Measurements from ENCODE around the gene JMJD6.

The JMJD6 gene

DNA sequence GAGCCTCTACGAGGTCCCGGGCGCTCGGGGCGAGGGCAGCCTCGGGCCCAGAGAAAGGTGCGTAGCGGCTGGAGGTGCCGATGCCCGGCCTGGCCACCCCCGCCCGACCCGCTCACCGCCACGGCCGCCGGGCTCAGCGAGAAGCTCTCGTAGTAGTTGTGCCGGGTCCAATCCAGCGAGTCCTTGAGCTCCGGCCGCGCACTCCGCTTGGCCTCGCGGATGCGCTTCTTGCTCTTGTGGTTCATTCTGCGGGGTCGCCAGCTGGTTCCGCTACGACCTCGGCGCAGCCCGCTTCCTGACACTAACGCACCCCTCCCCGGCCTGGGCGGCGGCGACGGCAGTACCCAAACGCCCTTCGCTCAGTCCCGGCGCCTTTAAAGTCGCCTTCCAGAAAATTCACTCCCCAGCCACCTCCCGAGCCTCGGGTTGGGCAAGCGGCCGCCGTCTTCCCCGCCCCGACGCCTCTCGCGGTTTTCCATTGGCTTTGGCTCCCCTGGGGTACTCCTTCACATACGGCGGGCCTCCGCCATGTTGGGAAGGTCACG, at the start of gene JMJD6:
JMJD6 (minus strand) TSS at position 376 of the 545 bp plus-strand sequence; CDS start at position 245, 131 bp downstream.
- Histone ChIP-seq H3K9ac (ENCODE audit: low read depth, low read length) (peak within 1 kb of the TSS; percentile 81), H3K27me3 (ENCODE audit: control insufficient read depth, insufficient read depth, low read length) (no peaks in the 10 kb centered on the region), H3K36me3 (ENCODE audit: control insufficient read depth, insufficient read depth, low read length) (peaks cover 18% of the 10 kb centered on the region), H3K4me3 (ENCODE audit: low read depth, low read length) (peak within 1 kb of the TSS; percentile 89), H3K9me3 (ENCODE audit: control insufficient read depth, insufficient read depth, low read length) (no peaks in the 10 kb centered on the region), H3K4me1 (ENCODE audit: control insufficient read depth, insufficient read depth, low read length) (peaks cover 4% of the 10 kb centered on the region)

GRCh38 chr17:76775021-76775600, 48.7 kb upstream of the JMJD6 start:
- H3K36me3 ChIP-seq (ENCODE audit: control insufficient read depth, insufficient read depth, low read length), result peaks cover 8% of the 10 kb centered on the region

GRCh38 chr17:76772842-76773525, 46.6 kb upstream of the JMJD6 start:
- Histone ChIP-seq H3K9ac (ENCODE audit: low read depth, low read length) (no peak overlapping the region), H3K9me3 (ENCODE audit: control insufficient read depth, insufficient read depth, low read length) (no peaks in the 10 kb centered on the region), H3K4me3 (ENCODE audit: low read depth, low read length) (no peak overlapping the region)

More at GRCh38 chr17:76775021-76775600, 48.7 kb upstream of the JMJD6 start:
- Histone ChIP-seq H3K4me1 (ENCODE audit: control insufficient read depth, insufficient read depth, low read length) (no peaks in the 10 kb centered on the region), H3K9me3 (ENCODE audit: control insufficient read depth, insufficient read depth, low read length) (no peaks in the 10 kb centered on the region), H3K9ac (ENCODE audit: low read depth, low read length) (no peak overlapping the region), H3K4me3 (ENCODE audit: low read depth, low read length) (no peak overlapping the region), H3K27me3 (ENCODE audit: control insufficient read depth, insufficient read depth, low read length) (no peaks in the 10 kb centered on the region)

DNA sequence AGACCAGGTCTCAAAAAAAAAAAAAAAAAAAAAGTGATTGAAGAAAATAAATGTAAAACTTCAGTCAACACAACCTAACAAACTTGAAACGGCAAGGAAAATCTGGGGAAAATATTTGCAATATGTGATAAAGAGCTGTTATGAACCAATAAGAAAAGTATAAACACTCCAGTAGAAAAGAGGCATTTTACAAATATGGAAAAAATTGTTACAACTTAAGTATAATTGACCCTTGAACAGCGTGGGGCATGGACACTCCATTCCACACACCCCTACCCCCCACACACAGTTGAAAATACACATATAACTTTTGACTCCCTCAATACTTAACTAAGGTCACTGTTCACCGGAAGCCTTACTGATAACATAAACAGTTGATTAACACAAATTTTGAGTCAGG, 32.2 kb upstream of the JMJD6 start:
- no peak overlapping the region for H3K4me3 ChIP-seq (ENCODE audit: low read depth, low read length)
- H3K36me3 ChIP-seq (ENCODE audit: control insufficient read depth, insufficient read depth, low read length), result no peaks in the 10 kb centered on the region
- no peak overlapping the region for H3K9ac ChIP-seq (ENCODE audit: low read depth, low read length)
- H3K27me3 ChIP-seq (ENCODE audit: control insufficient read depth, insufficient read depth, low read length), result no peaks in the 10 kb centered on the region
- H3K4me1 ChIP-seq (ENCODE audit: control insufficient read depth, insufficient read depth, low read length), result no peaks in the 10 kb centered on the region
- H3K9me3 ChIP-seq (ENCODE audit: control insufficient read depth, insufficient read depth, low read length), result no peaks in the 10 kb centered on the region

More at GRCh38 chr17:76772842-76773525, 46.6 kb upstream of the JMJD6 start:
- Histone ChIP-seq H3K27me3 (ENCODE audit: control insufficient read depth, insufficient read depth, low read length) (no peaks in the 10 kb centered on the region), H3K36me3 (ENCODE audit: control insufficient read depth, insufficient read depth, low read length) (peaks cover 8% of the 10 kb centered on the region), H3K4me1 (ENCODE audit: control insufficient read depth, insufficient read depth, low read length) (no peaks in the 10 kb centered on the region)

DNA sequence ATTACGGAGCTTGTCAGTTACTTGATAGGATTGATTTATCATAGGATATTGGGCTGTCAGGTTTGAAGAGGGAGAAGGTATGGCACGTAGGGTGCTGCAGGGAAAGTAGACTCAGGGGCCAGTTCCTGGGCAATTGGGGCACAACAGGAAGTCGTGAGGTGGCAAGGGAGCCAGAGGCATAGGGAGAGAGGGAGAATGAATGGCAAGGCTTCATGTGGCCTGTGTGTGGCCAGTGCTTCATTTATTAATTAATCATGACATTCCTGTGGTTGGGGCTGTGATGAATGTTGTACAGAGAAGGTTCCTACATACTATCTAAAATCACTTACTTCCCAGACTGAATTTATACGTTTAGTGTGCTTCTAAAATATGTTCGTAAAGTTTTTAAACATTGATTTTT, 30.9 kb upstream of the JMJD6 start:
- Histone ChIP-seq H3K4me1 (ENCODE audit: control insufficient read depth, insufficient read depth, low read length) (no peaks in the 10 kb centered on the region), H3K4me3 (ENCODE audit: low read depth, low read length) (no peak overlapping the region), H3K9ac (ENCODE audit: low read depth, low read length) (no peak overlapping the region), H3K9me3 (ENCODE audit: control insufficient read depth, insufficient read depth, low read length) (no peaks in the 10 kb centered on the region), H3K27me3 (ENCODE audit: control insufficient read depth, insufficient read depth, low read length) (no peaks in the 10 kb centered on the region), H3K36me3 (ENCODE audit: control insufficient read depth, insufficient read depth, low read length) (no peaks in the 10 kb centered on the region)

- no peaks in the 10 kb centered on the region for H3K36me3 ChIP-seq (ENCODE audit: control insufficient read depth, insufficient read depth, low read length)
- H3K4me3 ChIP-seq (ENCODE audit: low read depth, low read length), result no peak overlapping the region
- no peak overlapping the region for H3K9ac ChIP-seq (ENCODE audit: low read depth, low read length)
- H3K4me1 ChIP-seq (ENCODE audit: control insufficient read depth, insufficient read depth, low read length), result no peaks in the 10 kb centered on the region
- H3K9me3 ChIP-seq (ENCODE audit: control insufficient read depth, insufficient read depth, low read length), result no peaks in the 10 kb centered on the region
- no peaks in the 10 kb centered on the region for H3K27me3 ChIP-seq (ENCODE audit: control insufficient read depth, insufficient read depth, low read length)
Observed at GRCh38 chr17:76755285-76755684, 28.9 kb upstream of the JMJD6 start.

DNA sequence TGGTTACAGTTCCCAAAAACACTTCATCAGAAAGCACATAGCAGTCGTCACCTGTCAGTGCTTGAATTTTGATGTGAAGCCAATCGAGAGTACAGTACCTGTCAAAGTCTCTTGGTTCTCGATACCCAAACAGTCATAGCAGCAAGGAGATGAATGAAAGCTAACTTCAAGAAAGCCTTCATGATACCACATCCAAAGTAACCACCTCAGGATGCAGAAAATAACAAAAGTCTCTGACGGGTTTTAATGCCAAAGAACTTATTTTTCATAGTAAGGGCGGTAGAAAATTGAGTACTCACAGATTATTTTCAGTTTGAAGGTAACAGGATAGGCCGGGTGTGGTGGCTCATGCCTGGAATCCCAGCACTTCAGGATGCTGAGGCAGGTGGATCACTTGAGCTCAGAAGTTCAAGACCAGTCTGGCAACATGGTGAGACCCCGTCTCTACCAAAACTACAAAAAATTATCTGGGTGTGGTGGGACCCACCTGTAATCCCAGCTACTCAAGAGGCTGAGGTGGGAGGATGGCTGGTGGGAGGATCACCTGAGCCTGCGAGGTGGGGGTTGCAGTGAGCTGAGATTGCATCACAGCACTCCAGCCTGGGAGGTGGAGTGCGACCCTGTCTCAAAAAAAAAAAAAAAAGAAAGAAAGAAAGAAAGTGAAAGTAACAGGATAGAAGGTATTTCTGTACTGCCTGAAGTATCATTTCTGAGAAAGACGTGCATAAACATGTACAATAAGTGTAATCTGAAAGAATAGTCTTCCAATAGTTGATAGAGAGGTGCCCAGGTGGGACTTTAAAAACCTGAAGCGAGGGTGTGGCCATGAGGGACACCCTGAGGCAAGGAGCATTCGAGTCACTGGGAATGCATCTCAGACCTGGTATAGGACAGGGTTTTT, 26.9 kb upstream of the JMJD6 start:
- H3K9me3 ChIP-seq (ENCODE audit: control insufficient read depth, insufficient read depth, low read length), result no peaks in the 10 kb centered on the region
- H3K9ac ChIP-seq (ENCODE audit: low read depth, low read length), result no peak overlapping the region
- no peaks in the 10 kb centered on the region for H3K27me3 ChIP-seq (ENCODE audit: control insufficient read depth, insufficient read depth, low read length)
- no peaks in the 10 kb centered on the region for H3K36me3 ChIP-seq (ENCODE audit: control insufficient read depth, insufficient read depth, low read length)
- no peak overlapping the region for H3K4me3 ChIP-seq (ENCODE audit: low read depth, low read length)
- H3K4me1 ChIP-seq (ENCODE audit: control insufficient read depth, insufficient read depth, low read length), result no peaks in the 10 kb centered on the region

- H3K9me3 ChIP-seq (ENCODE audit: control insufficient read depth, insufficient read depth, low read length), result no peaks in the 10 kb centered on the region
- no peaks in the 10 kb centered on the region for H3K27me3 ChIP-seq (ENCODE audit: control insufficient read depth, insufficient read depth, low read length)
- no peak overlapping the region for H3K9ac ChIP-seq (ENCODE audit: low read depth, low read length)
- H3K4me1 ChIP-seq (ENCODE audit: control insufficient read depth, insufficient read depth, low read length), result no peaks in the 10 kb centered on the region
- no peak overlapping the region for H3K4me3 ChIP-seq (ENCODE audit: low read depth, low read length)
- H3K36me3 ChIP-seq (ENCODE audit: control insufficient read depth, insufficient read depth, low read length), result no peaks in the 10 kb centered on the region
Observed at GRCh38 chr17:76752006-76752405, 25.6 kb upstream of the JMJD6 start.

DNA sequence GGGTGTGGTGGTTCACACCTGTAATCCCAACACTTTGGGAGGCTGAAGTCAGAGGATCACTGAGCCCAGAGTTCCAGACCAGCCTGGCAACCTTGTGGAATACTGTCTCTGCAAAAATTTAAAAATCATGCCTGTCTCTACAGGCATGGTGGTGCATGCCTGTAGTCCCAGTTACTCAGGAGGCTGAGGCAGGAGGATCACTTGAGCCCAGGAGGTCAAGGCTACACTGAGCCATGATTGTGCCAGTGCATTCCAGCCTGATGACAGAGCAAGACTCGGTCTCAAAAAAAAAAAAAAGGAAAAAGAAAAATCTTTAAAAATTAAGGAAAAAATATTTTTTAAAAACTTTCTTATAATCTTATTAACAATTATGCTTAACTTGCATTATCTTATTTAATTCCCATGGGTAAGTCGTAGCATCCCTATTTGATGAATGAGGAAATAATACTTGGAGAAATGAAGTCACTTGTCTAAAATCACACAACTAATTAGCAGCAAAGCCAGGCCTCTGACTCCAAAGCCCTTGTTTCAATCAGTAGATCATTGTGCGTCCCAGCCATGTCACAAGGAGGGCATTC, 25.1 kb upstream of the JMJD6 start:
- no peak overlapping the region for H3K9ac ChIP-seq (ENCODE audit: low read depth, low read length)
- no peaks in the 10 kb centered on the region for H3K36me3 ChIP-seq (ENCODE audit: control insufficient read depth, insufficient read depth, low read length)
- no peak overlapping the region for H3K4me3 ChIP-seq (ENCODE audit: low read depth, low read length)
- H3K9me3 ChIP-seq (ENCODE audit: control insufficient read depth, insufficient read depth, low read length), result no peaks in the 10 kb centered on the region
- H3K27me3 ChIP-seq (ENCODE audit: control insufficient read depth, insufficient read depth, low read length), result no peaks in the 10 kb centered on the region
- H3K4me1 ChIP-seq (ENCODE audit: control insufficient read depth, insufficient read depth, low read length), result no peaks in the 10 kb centered on the region

DNA sequence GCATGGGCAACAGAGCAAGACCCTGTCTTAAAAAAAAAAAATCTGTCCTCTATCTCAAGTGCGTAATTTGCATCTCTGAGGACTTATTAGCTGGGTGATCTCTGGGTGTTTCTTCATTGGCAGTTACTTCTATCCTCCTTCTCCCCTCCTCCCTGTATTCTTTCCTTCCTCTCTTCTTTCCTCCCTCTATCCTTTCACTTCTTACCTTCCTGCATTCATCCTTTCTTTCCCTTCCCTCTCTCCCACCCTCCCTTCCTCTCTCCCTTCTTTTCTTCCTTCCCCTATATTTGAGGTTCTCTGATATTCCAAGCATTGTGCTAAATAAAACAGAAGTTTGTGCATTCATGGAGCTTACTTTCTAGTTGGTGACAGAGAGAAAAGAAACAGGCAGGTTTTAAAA, 22.3 kb upstream of the JMJD6 start:
- Histone ChIP-seq H3K36me3 (ENCODE audit: control insufficient read depth, insufficient read depth, low read length) (peaks cover 5% of the 10 kb centered on the region), H3K27me3 (ENCODE audit: control insufficient read depth, insufficient read depth, low read length) (no peaks in the 10 kb centered on the region), H3K4me3 (ENCODE audit: low read depth, low read length) (no peak overlapping the region), H3K4me1 (ENCODE audit: control insufficient read depth, insufficient read depth, low read length) (no peaks in the 10 kb centered on the region), H3K9me3 (ENCODE audit: control insufficient read depth, insufficient read depth, low read length) (no peaks in the 10 kb centered on the region), H3K9ac (ENCODE audit: low read depth, low read length) (no peak overlapping the region)

DNA sequence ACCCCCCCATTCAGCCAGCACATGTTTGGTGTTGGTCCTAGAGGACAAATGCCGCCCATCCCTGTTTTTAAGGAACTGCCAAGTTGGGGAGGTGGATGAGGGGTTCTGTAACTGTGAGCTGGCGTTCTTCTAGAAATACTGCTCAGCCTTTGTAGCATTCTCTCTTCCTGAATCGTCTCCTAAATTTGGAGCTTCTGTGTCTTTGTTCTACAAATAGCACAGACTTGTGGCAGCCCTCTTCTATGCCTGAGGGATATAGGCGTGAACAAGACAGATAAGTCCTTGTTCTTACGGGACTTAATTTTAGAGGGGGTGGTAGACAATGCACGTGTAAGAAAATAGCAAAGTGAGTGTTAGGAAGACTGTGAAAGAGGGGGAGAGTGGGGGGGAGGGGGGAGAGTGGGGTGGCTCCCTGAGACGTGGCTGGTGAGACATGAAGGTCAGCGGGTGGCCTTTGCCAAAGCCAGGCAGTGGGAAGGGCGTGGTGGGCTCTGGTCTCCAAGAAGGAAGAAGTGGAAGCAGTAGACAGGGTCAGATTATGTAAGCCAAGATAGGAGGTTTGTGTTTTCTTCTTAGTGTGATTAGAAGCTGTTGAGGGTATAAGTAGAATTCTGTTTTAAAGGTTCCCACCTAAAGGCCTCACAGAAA, 21.4 kb upstream of the JMJD6 start:
- no peaks in the 10 kb centered on the region for H3K9me3 ChIP-seq (ENCODE audit: control insufficient read depth, insufficient read depth, low read length)
- no peak overlapping the region for H3K4me3 ChIP-seq (ENCODE audit: low read depth, low read length)
- peaks cover 5% of the 10 kb centered on the region for H3K36me3 ChIP-seq (ENCODE audit: control insufficient read depth, insufficient read depth, low read length)
- H3K9ac ChIP-seq (ENCODE audit: low read depth, low read length), result no peak overlapping the region
- no peaks in the 10 kb centered on the region for H3K4me1 ChIP-seq (ENCODE audit: control insufficient read depth, insufficient read depth, low read length)
- no peaks in the 10 kb centered on the region for H3K27me3 ChIP-seq (ENCODE audit: control insufficient read depth, insufficient read depth, low read length)
